ACC112 (cell line): Measurements from ENCODE around the gene NT5C3A.
"Not testable (repeated sequence)": the region's sequence is repeated elsewhere in the genome, so short reads cannot be mapped to it uniquely, and the experiment has no call there.

ENCODE experiments used
- H2AFZ ChIP-seq: fragments of 200-600 bp; sonication (generic); one replicate; pipeline ENCODE4 v1.6.0; 2017; ENCODE audit warnings: antibody characterized with exemption, low read length; ENCODE audit not compliant: unreplicated experiment
- H3K27ac ChIP-seq: fragments of 200-600 bp; sonication (generic); 2 replicates; pipeline ENCODE4 v1.5.1; 2014; ENCODE audit warnings: low read depth, mild to moderate bottlenecking, antibody characterized with exemption, low read length, moderate library complexity
- H3K27me3 ChIP-seq: fragments of 200-600 bp; sonication (generic); 2 replicates; pipeline ENCODE4 v1.6.1; 2014; ENCODE audit warnings: mild to moderate bottlenecking, antibody characterized with exemption, low read length, moderate library complexity, mixed read lengths; ENCODE audit not compliant: insufficient read depth
- H3K36me3 ChIP-seq: fragments of 200-600 bp; sonication (generic); 2 replicates; pipeline ENCODE4 v1.6.1; 2016; ENCODE audit warnings: mild to moderate bottlenecking, antibody characterized with exemption, low read length, moderate library complexity, mixed read lengths; ENCODE audit not compliant: insufficient read depth
- H3K4me1 ChIP-seq: fragments of 200-600 bp; sonication (generic); one replicate; pipeline ENCODE4 v1.6.1; 2016; ENCODE audit warnings: low read length, mixed read lengths; ENCODE audit not compliant: insufficient read depth, unreplicated experiment, control insufficient read depth
- H3K4me3 ChIP-seq: fragments of 200-600 bp; sonication (generic); 2 replicates; pipeline ENCODE4 v1.5.1; 2014; ENCODE audit warnings: mild to moderate bottlenecking, low read depth, low read length
- H3K79me2 ChIP-seq: fragments of 200-600 bp; sonication (generic); one replicate; pipeline ENCODE4 v1.6.0; 2016; ENCODE audit warnings: low read length; ENCODE audit not compliant: control insufficient read depth, unreplicated experiment, insufficient read depth

NT5C3A gene

DNA sequence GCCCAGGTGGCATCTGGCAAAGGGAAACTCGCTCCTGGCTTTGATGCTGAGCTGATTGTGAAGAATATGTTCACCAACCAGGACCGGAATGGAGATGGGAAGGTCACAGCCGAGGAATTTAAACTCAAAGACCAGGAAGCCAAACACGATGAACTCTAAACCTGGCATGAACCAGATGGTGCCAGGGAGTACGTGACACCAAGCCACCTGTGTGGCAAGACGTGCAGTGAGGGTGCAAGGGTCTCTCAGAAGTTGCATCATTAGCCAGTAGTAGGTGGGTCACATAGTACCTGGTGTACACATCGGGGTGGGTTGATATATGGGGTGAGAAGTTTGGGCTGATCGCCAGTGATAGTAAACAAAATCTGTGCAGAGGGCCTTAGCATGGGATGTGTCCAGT lies 57.4 kb downstream of the NT5C3A start:
- H2AFZ ChIP-seq, H3K27ac ChIP-seq, H3K4me3 ChIP-seq, H3K36me3 ChIP-seq, H3K79me2 ChIP-seq, H3K27me3 ChIP-seq, H3K4me1 ChIP-seq: not testable (repeated sequence)

DNA sequence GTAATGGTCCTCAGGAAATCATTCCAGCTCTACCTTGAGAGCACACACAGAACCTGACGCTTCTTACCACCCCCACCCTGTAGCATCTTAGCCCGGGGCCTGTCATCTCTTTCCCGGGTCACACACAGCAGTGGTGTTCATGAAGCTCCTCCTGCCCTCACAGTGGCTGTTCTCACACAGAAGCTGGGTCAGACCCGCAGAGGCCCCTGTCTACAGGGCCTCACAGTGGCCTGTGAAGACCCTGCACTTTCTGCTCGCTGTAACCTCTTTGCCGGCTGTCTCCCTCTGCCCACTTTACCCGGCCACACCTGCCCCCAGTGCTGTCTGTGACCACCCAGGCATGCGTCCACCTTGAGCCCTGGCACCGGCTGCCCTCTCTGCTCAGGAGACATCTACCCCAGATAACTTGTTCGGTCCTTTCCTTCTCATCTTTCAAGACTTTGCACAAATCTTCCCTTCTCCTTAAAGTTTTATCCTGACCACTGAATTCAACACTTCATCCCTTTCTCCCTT lies 58.4 kb downstream of the NT5C3A start:
- not testable (repeated sequence) for H3K4me1 ChIP-seq, H2AFZ ChIP-seq, H3K27ac ChIP-seq, H3K79me2 ChIP-seq, H3K36me3 ChIP-seq, H3K4me3 ChIP-seq, H3K27me3 ChIP-seq

DNA sequence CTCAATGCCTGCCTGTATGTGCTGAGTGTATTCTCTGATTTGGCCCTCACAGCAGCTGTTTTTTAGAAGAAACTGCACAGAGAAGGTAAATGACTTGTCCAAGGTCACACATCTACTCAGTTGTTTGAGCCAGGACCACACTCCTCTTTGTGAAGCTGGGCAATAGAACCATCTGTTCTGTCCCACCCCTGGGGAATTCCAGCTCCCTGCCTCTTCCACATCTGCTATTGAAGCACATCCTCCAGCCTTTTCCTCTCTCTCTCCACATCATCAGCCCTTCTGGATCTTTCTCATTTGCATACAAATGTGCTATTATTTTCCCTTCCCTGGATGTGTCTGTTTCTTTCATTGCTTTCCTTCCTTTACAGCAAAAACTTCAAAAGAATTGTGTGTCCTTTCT lies 59.5 kb downstream of the NT5C3A start:
- not testable (repeated sequence) for H3K27me3 ChIP-seq, H3K27ac ChIP-seq, H3K4me1 ChIP-seq, H3K4me3 ChIP-seq, H3K36me3 ChIP-seq, H2AFZ ChIP-seq, H3K79me2 ChIP-seq

DNA sequence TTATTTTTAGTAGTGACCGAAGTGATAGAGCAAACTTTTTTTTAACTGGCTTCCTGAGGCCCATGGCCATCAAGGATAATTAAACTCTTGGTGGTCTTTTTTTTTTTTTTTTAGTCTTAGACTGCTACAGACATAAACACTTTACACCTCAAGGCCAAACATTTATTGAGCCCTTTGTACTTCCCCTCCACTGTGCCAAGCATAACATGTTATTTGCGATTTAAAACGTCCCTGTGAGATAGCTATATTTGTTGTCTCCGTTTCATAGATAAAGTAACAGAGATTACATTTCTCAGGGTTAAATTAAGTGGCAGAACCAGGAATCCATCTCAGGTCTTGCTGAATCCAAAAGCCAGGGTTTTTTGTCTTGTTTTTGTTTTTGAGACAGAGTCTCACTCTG lies 63.2 kb downstream of the NT5C3A start:
- H2AFZ ChIP-seq, H3K36me3 ChIP-seq, H3K27ac ChIP-seq, H3K27me3 ChIP-seq, H3K4me3 ChIP-seq, H3K79me2 ChIP-seq: not testable (repeated sequence)
- peaks cover 11% of the 10 kb centered on the region for H3K4me1 ChIP-seq

DNA sequence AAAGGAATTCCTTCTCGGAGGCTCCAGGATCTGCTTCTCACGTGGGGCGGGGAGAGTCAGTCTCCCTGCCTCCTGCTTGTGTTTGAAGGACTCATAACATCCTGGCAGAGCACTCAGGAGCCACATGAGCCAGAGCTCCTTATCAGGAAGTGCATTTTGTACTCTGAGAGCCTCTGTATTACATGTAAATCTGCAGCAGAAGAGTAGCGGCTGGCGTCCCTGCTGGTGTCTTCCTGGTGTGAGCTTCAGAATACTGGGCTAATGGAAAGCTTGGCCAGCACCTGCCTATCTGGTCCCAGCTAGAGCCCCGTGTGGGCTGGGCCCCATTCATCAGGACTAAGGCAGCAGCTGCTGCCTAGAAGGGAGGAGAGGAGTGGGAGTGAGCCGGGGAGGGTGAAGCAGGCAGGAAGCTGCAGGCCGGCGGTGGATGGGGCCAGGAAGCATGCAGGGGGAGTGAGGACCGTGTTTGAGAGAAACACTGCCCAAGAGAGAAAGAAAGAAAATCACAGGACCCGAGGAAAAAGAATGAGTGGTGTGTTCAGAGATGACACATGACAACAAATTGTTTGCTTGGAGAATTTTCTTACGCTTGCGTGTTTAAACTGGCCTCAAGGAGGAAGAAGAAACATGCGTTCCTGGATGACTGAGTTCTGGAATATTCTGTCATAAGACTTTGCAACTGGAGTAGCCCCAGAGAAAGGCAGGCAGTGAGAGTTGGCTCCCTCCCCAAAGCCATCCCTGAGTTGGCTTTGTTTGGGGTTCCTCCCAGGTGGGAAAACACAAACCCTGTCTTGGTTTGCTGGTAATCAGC lies 64.0 kb downstream of the NT5C3A start:
- not testable (repeated sequence) for H2AFZ ChIP-seq, H3K36me3 ChIP-seq, H3K79me2 ChIP-seq, H3K27me3 ChIP-seq
- H3K4me3 ChIP-seq, result peak overlapping the region; percentile 29; the same call in 1 of the 2 replicates
- peaks cover 11% of the 10 kb centered on the region for H3K4me1 ChIP-seq
- peak overlapping the region; percentile 29; the same call in 1 of the 2 replicates for H3K27ac ChIP-seq

DNA sequence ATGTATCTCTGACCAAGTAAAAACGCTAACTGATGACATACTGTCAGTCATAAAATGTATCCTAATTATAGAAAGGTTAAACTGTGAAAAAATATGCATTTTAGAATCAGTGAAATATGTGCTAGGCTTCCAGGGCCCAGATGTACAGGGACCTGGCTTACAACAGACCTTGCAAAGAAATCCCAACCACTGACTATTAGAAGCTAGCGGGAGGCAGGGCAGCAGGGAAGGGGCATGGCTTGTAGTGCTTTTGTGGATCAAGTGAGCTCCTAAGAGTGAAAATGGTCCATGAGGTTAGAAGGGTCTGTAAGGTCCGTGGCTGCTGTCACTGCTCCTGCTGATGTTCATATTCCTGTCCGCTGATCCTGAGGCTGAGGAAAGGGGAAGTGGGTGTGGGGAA lies 64.6 kb downstream of the NT5C3A start:
- H3K27me3 ChIP-seq, H2AFZ ChIP-seq, H3K27ac ChIP-seq, H3K79me2 ChIP-seq, H3K36me3 ChIP-seq: not testable (repeated sequence)
- peak overlapping the region; percentile 29; the same call in 1 of the 2 replicates for H3K4me3 ChIP-seq
- H3K4me1 ChIP-seq, result peaks cover 11% of the 10 kb centered on the region

DNA sequence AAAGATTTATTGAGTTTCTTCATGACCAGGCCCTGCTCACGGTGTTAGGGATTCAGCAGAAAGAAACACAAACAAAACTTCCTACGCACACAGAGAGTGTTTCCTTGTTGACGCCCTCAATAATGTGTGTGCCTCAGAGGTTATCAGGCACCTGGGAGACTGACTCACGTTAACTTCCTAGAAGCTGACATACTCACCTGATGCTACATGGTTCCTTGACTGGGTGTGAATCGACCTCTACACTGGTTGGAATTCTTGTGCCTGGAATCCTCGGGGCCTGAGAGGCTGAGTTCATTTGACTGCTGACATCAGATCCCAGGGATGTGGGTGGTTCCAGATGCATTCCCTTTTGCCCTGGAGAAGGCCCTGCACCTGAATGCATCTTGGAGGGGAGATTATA lies 69.8 kb downstream of the NT5C3A start:
- not testable (repeated sequence) for H3K27me3 ChIP-seq, H3K79me2 ChIP-seq, H3K27ac ChIP-seq, H2AFZ ChIP-seq, H3K4me3 ChIP-seq, H3K4me1 ChIP-seq, H3K36me3 ChIP-seq

DNA sequence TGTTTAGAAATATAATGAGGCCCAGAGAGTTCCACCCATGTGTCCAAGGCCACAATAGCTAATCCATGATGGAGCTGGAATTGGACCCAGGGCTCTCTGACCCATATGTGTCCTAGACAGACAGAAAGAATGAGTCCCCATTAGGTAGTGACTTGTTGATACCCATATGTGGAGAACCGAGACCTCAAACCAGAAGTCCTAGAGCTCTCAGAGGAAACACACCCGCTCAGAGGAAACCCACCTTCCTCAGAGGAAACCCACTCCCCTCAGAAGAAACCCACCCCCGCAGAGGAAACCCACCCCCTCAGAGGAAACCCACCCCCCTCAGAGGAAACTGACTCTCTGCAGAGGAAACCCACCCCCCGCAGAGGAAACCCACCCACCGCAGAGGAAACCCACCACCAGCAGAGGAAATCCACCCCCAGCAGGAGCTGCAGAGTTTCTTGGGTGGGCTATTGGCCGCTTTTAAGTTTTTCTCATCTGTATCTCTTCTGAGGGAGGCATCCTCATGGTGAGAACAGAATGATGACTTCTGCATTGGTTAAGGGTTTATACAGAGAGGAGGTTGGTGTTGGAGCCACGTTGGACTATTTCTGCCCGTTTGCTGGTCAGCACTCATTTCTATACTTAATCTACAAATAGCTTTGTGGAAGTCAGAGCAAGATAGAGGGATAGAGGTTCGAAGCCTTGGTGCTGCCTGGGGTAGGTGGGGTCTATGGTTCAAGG lies 70.4 kb downstream of the NT5C3A start:
- not testable (repeated sequence) for H3K4me1 ChIP-seq, H2AFZ ChIP-seq, H3K4me3 ChIP-seq, H3K27ac ChIP-seq, H3K27me3 ChIP-seq, H3K36me3 ChIP-seq, H3K79me2 ChIP-seq

DNA sequence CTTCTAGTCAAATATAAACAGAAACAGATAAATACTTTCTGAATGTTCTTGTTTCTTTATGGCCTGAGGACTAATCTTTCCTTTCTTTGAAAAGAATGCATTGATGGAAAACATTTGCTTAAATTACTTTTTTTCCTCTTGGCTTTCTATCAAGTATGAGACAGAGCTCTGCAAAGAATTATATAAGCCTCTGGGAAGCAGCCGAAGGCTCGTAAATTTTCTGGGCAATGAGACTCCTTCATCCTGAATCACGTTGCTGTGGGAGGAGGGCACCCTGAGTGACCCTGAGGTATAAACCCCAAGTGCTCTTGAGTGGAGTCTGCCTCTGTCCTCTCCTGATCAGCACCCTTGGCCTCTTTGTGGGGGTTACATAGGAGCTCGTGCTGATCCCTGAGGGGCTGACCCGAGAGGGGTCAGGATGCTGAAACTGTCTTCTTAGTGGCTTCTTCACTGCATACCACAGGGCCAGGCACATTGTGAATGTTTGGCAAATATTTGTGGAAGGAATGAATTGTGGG lies 71.4 kb downstream of the NT5C3A start:
- not testable (repeated sequence) for H3K4me3 ChIP-seq, H3K27me3 ChIP-seq, H3K4me1 ChIP-seq, H2AFZ ChIP-seq, H3K36me3 ChIP-seq, H3K79me2 ChIP-seq, H3K27ac ChIP-seq

DNA sequence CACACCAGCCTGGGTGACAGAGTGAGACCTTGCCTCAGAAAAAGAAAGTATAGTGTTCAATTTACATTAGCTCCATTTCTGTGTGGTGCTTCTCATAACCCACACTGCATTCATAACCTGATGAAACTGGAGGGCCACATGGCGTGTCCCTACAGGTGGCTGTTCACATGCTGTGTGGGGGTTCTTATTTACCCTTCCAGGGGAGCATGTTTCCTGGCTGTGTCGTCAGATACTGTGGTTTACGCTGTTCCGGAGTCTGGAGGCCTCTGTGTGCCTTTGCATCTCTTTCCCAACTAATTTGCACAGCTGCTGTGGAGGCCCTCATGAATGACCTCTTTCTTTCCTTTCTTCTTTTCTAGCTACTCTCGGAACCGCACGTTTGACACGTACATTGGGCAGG lies 74.4 kb downstream of the NT5C3A start:
- not testable (repeated sequence) for H3K4me3 ChIP-seq, H3K79me2 ChIP-seq, H3K4me1 ChIP-seq, H3K27ac ChIP-seq, H3K27me3 ChIP-seq, H3K36me3 ChIP-seq, H2AFZ ChIP-seq

DNA sequence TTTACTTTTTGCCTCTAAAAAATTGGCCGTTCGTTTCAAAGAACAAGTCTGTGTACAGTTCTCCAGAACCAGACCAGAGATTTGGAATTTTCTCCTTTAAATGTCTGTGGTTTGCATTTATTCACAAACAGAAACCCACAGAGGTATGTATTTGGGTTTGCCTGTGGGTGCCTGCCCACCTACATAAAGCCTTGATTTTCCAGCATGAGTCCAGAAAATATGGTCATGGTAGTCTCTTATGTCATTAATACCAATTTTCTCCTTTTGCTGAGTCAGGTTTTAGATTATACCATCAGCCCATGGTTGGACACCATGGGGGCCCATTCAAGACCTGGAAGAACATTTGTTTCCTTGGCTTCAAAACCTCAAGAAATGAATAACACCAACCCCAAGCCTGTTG lies 82.7 kb downstream of the NT5C3A start:
- not testable (repeated sequence) for H3K79me2 ChIP-seq, H3K36me3 ChIP-seq, H3K27ac ChIP-seq, H2AFZ ChIP-seq, H3K27me3 ChIP-seq, H3K4me1 ChIP-seq, H3K4me3 ChIP-seq
